Activated CD4-positive, alpha-beta T cell treated with anti-CD3 and anti-CD28 coated beads, Interleukin-2, Interleukin-4, amounts not matched to agents 100 ng/mL and 50 ng/mL, durations not matched to agents 16 hours and 8 hours (primary cell): Measurements from ENCODE around the gene MPI.
"Not testable (repeated sequence)": the region's sequence is repeated elsewhere in the genome, so short reads cannot be mapped to it uniquely, and the experiment has no call there.

Experiments
- DNase-seq: peaks from one replicate; pipeline ENCODE4 v3.0.0-alpha.2; 2020; ENCODE audit warnings: low spot score

MPI gene

DNA sequence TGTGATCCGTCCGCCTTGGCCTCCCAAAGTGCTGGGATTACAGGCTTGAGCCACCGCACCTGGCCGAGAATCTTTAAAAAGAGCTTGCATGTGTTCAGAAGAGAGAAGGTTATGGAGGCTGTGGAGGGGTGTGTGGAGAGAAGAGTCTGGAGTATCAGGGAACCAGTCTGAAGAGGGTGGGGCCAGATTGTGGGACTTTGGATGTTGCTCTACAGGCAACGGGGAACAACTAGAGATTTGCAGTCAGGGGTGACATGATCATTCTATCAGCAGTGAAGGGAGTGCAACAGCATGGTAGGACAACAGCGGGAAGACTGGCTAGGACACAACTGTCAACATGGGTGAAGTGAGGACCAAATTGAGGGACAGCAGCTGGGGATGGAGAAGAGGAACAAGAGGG lies 25.5 kb upstream of the MPI start:
- no peak for DNase-seq

DNA sequence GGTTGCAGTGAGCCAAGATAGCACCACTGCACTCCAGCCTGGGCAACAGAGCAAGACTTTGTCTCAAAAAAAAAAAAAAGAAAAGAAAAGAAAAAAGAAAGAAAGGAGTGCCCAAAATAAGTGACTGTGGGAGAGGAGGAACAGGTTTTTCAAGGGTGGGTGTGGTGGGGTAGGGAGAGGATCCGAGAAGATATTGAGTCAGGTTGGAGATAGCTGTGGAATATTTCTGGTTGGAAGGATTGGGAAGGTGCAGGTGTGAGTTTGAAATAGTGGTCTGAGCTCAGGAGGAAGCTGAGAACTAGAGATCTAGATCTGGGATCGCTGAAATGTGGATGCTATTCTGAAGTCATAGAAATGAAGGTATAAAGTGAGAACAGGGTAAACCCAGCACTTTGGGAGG lies 24.5 kb upstream of the MPI start:
- DNase-seq = no peak

GRCh38 chr15:74866090-74866489 lies 23.8 kb upstream of the MPI start:
- DNase-seq = no peak

DNA sequence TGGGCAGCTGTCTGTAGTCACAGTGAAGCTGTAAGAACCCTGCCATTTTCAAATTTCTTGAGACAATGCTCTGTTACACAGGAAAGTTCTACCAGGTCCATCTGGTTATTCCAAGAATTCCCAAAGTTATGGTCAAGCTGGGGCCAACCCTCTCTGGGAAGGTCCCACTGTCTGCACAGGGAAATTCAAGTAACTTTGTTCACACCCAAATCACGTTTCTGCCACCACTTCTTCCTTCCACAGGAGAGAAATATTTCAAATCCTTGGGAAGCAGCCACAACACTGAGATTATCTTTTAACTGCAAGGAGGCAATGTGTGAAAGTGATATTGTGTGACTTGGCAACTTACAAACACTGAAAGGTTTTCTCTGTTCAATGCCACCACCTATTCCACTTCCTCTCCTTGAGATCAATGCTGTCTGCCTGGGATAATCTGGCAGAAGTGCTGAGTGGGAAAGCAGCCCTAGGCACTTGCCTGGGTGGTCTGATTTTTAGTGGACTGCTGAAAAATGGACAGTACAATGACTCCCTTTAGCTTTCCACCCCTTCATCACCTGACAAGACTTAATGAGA lies 22.3 kb upstream of the MPI start:
- DNase-seq = no peak

DNA sequence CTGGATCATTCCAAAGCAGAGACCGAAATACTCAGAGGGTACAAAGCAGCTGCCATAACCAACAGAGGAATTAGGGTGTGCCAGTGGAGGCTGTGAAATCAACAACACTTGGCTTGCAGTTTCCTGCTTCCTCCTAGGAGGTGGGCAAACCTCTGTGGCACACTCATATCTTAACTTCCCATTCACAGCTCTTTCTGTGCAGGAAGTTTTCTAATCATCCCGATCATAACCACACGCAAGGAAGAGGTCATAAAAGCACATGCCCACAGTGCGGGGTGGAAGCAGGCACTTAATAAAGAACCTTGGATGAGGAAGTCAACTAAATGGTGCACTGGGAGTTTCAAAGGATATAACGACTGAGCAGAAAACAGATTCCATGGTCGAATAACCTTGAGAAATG lies 21.8 kb upstream of the MPI start:
- DNase-seq = peak; percentile 83

- no peak for DNase-seq
Measured at GRCh38 chr15:74869372-74869725, 20.5 kb upstream of the MPI start.

- DNase-seq = peak; percentile 93
Measured at GRCh38 chr15:74869726-74870407, 20.0 kb upstream of the MPI start.

DNA sequence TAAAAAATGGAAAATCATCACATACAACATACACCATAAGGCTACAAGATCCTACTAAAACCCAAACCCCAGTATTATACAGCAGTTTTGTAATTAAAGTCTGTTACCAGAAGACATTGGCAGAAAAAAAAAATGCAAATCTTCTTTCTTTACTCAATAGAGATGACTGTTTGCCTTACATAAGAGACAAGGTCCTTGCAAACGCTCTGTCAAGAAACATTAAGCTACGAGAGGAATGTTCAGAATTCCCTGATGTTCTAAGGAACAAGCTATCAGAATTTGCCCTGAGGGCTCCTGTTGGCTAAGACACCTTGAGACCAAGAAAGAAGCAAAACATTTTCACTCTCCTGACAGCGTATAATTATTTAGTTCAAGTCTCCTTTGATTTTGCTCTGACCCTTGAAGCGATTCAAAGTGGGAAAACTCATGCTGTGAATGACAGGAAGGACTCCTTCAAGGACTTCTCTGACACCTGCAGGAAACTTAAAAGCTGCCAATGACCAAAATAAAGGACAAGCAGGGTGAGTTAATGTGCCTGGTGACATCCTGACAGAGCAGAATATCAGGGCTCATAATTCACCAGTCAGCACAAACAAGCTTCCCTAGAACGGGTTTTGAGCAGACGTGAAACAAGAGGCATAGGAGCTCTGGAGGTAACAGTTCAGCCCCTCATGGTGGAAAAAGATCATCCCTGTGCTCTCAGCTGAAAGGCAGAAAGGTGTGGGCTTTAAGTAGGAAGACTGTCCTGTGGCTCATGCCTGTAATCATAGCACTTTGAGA lies 19.2 kb upstream of the MPI start:
- no peak for DNase-seq

- no peak for DNase-seq
Measured at GRCh38 chr15:74872702-74873035, 17.2 kb upstream of the MPI start.

DNA sequence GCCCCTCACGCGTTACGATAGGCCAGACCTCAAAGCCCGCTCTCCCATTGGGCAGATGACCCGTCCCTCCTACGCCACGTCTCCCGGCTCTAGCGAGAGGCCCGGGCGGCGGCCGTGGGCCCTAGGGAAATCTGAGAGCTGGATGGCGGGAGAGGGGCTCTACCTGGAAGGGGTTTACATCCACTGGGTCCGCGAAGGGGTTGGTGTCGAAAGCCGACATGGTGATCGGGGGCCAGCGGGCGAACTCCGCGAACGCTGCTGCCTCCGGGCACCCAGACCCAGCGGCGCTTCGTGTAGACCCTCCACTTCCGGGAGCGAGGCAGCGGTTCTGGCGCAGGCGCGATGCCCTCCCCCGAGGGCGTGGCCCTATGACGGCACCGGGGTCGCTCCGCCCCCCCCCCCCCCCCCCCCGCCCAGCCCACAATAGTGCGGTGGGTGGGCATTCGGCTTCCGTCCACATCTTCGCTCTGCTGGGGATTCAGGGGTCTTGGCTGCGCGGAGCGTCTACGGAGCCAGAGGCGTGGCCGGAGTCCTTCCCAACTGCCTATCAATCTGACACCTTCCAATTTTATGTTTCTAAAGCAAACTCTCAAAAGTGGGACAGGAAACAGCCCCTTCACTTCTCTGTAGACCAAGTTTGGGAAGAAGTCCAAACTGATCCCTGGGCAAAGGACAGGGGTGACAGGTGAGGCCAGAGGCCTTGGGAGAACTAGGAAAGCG lies 16.6 kb upstream of the MPI start, which contains the start of gene SCAMP2:
Gene SCAMP2 (minus strand): TSS at position 330 of the 720 bp plus-strand sequence. CDS start 110 bp downstream, at position 220.
- DNase-seq = peak; percentile 95

GRCh38 chr15:74873756-74874424 lies 16.0 kb upstream of the MPI start:
- no peak for DNase-seq

- DNase-seq = no peak
Measured at GRCh38 chr15:74878273-74878672, 11.6 kb upstream of the MPI start.

- DNase-seq = no peak
Measured at GRCh38 chr15:74882528-74882927, 7.3 kb upstream of the MPI start.

DNA sequence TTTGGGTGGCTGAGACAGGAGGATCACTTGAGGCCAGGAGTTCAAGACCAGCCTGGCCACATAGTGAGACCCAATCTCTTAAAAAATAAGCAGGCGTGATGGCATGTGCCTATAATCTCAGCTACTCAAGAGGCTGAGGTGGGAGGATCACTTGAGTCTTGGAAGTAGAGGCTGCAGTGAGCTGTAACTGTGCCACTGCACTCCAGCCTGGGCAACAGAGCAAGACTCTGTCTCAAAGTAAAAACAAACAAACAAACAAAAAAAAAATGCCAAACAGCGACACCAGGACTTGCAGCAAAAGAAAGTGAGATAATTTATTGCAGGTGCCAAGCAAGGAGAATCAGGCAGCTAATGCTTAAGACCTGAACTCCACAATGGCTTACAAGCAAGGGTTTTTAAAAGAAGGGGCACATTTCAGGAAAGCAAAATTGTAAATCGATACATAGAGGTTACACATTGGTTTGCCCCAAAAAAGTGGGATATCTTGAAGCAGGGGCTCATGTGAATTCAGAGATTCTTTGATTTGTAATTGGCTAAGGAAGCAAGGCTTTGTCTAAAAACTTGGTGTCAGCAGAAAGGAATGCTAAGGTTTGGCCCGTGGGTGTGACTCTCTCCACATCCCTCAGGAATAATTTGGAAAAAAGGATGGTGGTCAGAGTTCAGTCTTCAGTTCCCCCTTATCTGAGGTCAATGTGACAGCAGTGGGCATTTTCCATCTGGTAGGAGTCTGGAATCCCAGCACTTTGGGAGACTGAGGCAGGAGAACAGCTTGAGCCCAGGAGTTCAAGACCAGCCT lies 5.2 kb upstream of the MPI start:
- DNase-seq = no peak

- no peak for DNase-seq
Measured at GRCh38 chr15:74885461-74885860, 4.4 kb upstream of the MPI start.

- DNase-seq = not testable (repeated sequence)
Measured at GRCh38 chr15:74887537-74888193, 2.2 kb upstream of the MPI start.

GRCh38 chr15:74888716-74889115 lies 1.1 kb upstream of the MPI start:
- no peak for DNase-seq

DNA sequence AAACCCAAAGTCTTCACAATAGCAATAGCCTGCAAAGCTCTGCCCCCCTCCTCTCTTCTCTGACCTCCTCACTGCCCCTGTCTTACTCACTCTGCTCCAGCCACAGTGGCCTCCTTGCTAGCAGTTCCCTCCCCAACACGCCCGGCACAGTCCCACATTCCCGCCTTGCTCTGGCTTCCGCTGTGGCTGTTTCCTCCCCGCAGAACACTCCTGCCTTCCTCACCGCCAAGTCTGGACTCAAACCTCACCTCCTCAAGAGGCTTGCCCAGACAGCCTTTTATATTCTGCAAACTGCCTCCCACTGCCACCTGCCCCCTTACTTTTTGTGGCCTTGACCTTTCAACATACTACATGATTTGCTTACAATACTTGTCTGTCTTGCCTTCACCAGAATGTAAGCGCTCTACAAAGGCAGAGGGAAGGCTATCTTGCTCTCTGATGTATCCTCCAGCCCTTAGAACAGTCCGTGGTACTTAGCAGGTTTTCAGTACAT lies 406 bp upstream of the MPI start:
- no peak for DNase-seq

GRCh38 chr15:74890665-74890960 lies 771 bp downstream of the MPI start:
- no peak for DNase-seq

- DNase-seq = no peak
Measured at GRCh38 chr15:74891469-74891868, 1.6 kb downstream of the MPI start.

GRCh38 chr15:74892313-74892712 lies 2.5 kb downstream of the MPI start:
- DNase-seq = no peak
